GM12878 (cell line): ENCODE measurements around the gene MCM3AP. TPM values are rescaled to one million over a fixed set of nuclear protein-coding genes. Genes with fewer than 3 reads are reported as not detected.

ENCODE experiments used
- ATAC-seq: fragments of 200-7000 bp; cut with Tn5 transposase; 3 replicates; pipeline ENCODE4 v1.9.1; 2020; ENCODE audit warnings: mild to moderate bottlenecking, moderate library complexity
- BruUV-seq: library from RNA; stranded (reverse); fragments of 400-500 nt; replicated peaks from 2 replicates; lab custom pipeline; 2021; lab: Mats Ljungman, UMichigan
- CTCF ChIA-PET: fragments of 300-600 bp; sonication (Branson Sonifier 250); formaldehyde crosslinking; extraction: SDS; loops from one replicate; lab custom pipeline; 2021; ENCODE audit warnings: inconsistent platforms; lab: Yijun Ruan, JAX
- POLR2A ChIA-PET: fragments of 350-600 bp; formaldehyde crosslinking; extraction: SDS; loops from one replicate; lab custom pipeline; 2021; ENCODE audit warnings: inconsistent platforms; lab: Charles Lee
- RAD21 ChIA-PET: fragments of 300-600 bp; sonication (Branson Sonifier 250); formaldehyde crosslinking; loops from one replicate; lab custom pipeline; 2023; ENCODE audit warnings: antibody characterized with exemption; ENCODE audit not compliant: unreplicated experiment; lab: Charles Lee
- SMC1A ChIA-PET: fragments of 300-600 bp; sonication (Branson Sonifier 250); formaldehyde crosslinking; loops from one replicate; lab custom pipeline; 2023; ENCODE audit not compliant: unreplicated experiment, uncharacterized antibody; lab: Charles Lee
- DNase-seq: peaks from one replicate; pipeline ENCODE4 v3.0.0-alpha.2; 2011; ENCODE audit warnings: low read depth, low spot score
- FAIRE-seq: peaks from 3 replicates; lab custom pipeline; 2011; peaks lifted over from hg19 to GRCh38; lab: Jason Lieb, UNC
- H2AFZ ChIP-seq: 2 replicates; pipeline ENCODE4 v1.6.0; 2011; ENCODE audit warnings: low read depth, low read length, control low read depth; ENCODE audit not compliant: control insufficient read depth
- H3K27ac ChIP-seq: 2 replicates; pipeline ENCODE4 v1.5.1; 2011; ENCODE audit warnings: control low read depth; ENCODE audit not compliant: control insufficient read depth, insufficient read depth
- H3K27me3 ChIP-seq, 2 experiments: replicated peaks in 1 of 2; 2 replicates each; pipeline versions ENCODE4 v1.6.0 to v1.6.1; 2011; ENCODE audit warnings: low read length in 1 of 2; ENCODE audit not compliant: control insufficient read depth in 2 of 2, insufficient read depth in 2 of 2
- H3K36me3 ChIP-seq, 2 experiments: 2 replicates each; pipeline ENCODE4 v1.5.1; 2011; ENCODE audit warnings: low read length in 1 of 2; ENCODE audit not compliant: control insufficient read depth in 2 of 2, insufficient read depth in 2 of 2
- H3K4me1 ChIP-seq: 2 replicates; pipeline ENCODE4 v1.6.1; 2011; ENCODE audit warnings: mild to moderate bottlenecking, low read length, moderate library complexity, mixed read lengths; ENCODE audit not compliant: control insufficient read depth, insufficient read depth
- H3K4me2 ChIP-seq: 2 replicates; pipeline ENCODE4 v1.6.0; 2011; ENCODE audit warnings: control low read depth; ENCODE audit not compliant: control insufficient read depth, insufficient read depth
- H3K4me3 ChIP-seq: fragments of 200-600 bp; sonication (generic); 2 replicates; pipeline ENCODE4 v1.5.1; 2016
- H3K79me2 ChIP-seq: 2 replicates; pipeline ENCODE4 v1.6.0; 2011; ENCODE audit warnings: low read length; ENCODE audit not compliant: control insufficient read depth, insufficient read depth
- H3K9ac ChIP-seq: 2 replicates; pipeline ENCODE4 v1.8.0; 2011; ENCODE audit warnings: low read length, control low read depth, mixed read lengths; ENCODE audit not compliant: control insufficient read depth, insufficient read depth
- H3K9me3 ChIP-seq: replicated peaks from 3 replicates; pipeline ENCODE4 v1.5.1; 2011; ENCODE audit warnings: mild to moderate bottlenecking, low read length; ENCODE audit not compliant: control insufficient read depth, insufficient read depth
- H4K20me1 ChIP-seq: 2 replicates; pipeline ENCODE4 v1.6.0; 2011; ENCODE audit not compliant: control insufficient read depth, insufficient read depth
- ATF7 ChIP-seq: fragments of 450-650 bp; IDR thresholded peaks from 2 replicates; pipeline ENCODE4 v1.6.1; 2016; ENCODE audit warnings: low read depth, mild to moderate bottlenecking
- BRCA1 ChIP-seq: IDR thresholded peaks from 2 replicates; pipeline ENCODE4 v1.6.1; 2011; ENCODE audit warnings: low read depth, low read length, improper control_type of control experiment
- CHD2 ChIP-seq: IDR thresholded peaks from 2 replicates; pipeline ENCODE4 v1.6.1; 2011; ENCODE audit warnings: low read depth, low read length, improper control_type of control experiment, borderline replicate concordance
- EGR1 ChIP-seq, 2 experiments: IDR thresholded peaks; 1 replicate in 1 of 2; 2 replicates in 1 of 2; pipeline ENCODE4 v1.6.1; 2011 to 2012; ENCODE audit warnings: low read depth in 2 of 2, low read length in 2 of 2, borderline replicate concordance in 1 of 2, mild to moderate bottlenecking in 1 of 2, moderate library complexity in 1 of 2
- EZH2 ChIP-seq: IDR thresholded peaks from 2 replicates; pipeline ENCODE4 v1.6.1; 2012; ENCODE audit warnings: low read depth, mild to moderate bottlenecking, control low read depth, inconsistent platforms, low read length, borderline replicate concordance; ENCODE audit not compliant: control insufficient read depth
- MYB ChIP-seq: fragments of 150-350 bp; IDR thresholded peaks from 2 replicates; pipeline ENCODE4 v1.6.1; 2014; ENCODE audit warnings: mild to moderate bottlenecking, low read depth, low read length, borderline replicate concordance
- PML ChIP-seq: IDR thresholded peaks from 2 replicates; pipeline ENCODE4 v1.6.1; 2012; ENCODE audit warnings: low read length, inconsistent platforms
- POLR2AphosphoS2 ChIP-seq: IDR thresholded peaks from 2 replicates; pipeline ENCODE4 v1.6.1; 2011; ENCODE audit warnings: low read depth, mild to moderate bottlenecking, low read length, improper control_type of control experiment, moderate library complexity
- SRF ChIP-seq, 2 experiments: IDR thresholded peaks; 2 replicates each; pipeline ENCODE4 v1.6.1; 2011; ENCODE audit warnings: low read depth in 2 of 2, low read length in 2 of 2, mild to moderate bottlenecking in 1 of 2, moderate library complexity in 1 of 2
- ZNF217 ChIP-seq: fragments of 450-650 bp; IDR thresholded peaks from 2 replicates; pipeline ENCODE4 v1.6.1; 2017; ENCODE audit warnings: antibody characterized with exemption, mild to moderate bottlenecking
- WGBS: methylation state at CpG from one replicate; pipeline ENCODE4 v1.1.6; 2016; ENCODE audit warnings: low lambda C conversion rate; ENCODE audit not compliant: insufficient replicate concordance, insufficient coverage; ENCODE audit errors: missing lambda C conversion rate; 5-methylcytosine and 5-hydroxymethylcytosine counted together
- in situ Hi-C: fragments of 300-500 bp; cut with MboI; formaldehyde crosslinking; loops from 9 replicates; pipeline ENCODE4 v1.14.3; 2018; ENCODE audit warnings: mixed read lengths
- intact Hi-C: fragments of 100-400 bp; cut with micrococcal nuclease; formaldehyde crosslinking; loops from one replicate; pipeline ENCODE4 v1.14.2; 2022; ENCODE audit not compliant: unreplicated experiment
- polyA plus RNA-seq, 11 experiments: library from polyadenylated mRNA; depleted of rRNA in 4 of 11; unstranded in 6 of 11; stranded (reverse) in 5 of 11; fragments of >200 nt; fragmentation: Nextera tagmentation in 4 of 11; fragmentation: Illumina TruSeq in 1 of 11; extraction: Ambion mirVana in 4 of 11; extraction: Trizol in 1 of 11; gene quantifications; 1 replicate in 1 of 11; 2 replicates in 10 of 11; pipeline versions ENCODE4 v1.2.1 to v1.2.3, GENCODE V29; 2011 to 2016; ENCODE audit warnings: inconsistent platforms in 2 of 11, missing spikeins in 2 of 11, low read depth in 1 of 11
- total RNA-seq, 4 experiments: library from RNA; depleted of rRNA in 3 of 4; stranded (reverse); fragments of >200 nt in 3 of 4; fragmentation: Illumina TruSeq in 1 of 4; extraction: Trizol in 1 of 4; gene quantifications; 2 replicates each; pipeline versions ENCODE4 v1.2.1 to v1.2.3, GENCODE V29; 2013 to 2021
- TF ChIP-seq, protein P1 (sequence below): IDR thresholded peaks from 2 replicates; pipeline ENCODE4 v1.6.1; 2012; ENCODE audit warnings: low read length, inconsistent platforms
- TF ChIP-seq, protein P2 (sequence below): IDR thresholded peaks from 2 replicates; pipeline ENCODE4 v1.6.1; 2012; ENCODE audit warnings: improper control_type of control experiment, low read depth, low read length; ENCODE audit not compliant: insufficient replicate concordance

The MCM3AP gene
- total and polyA plus RNA-seq, 10 of the 15 experiments (the other 5 are each of a cell fraction or from before 2014, with no cell fraction given) = 6.1 to 95.7 (median 47.0) TPM

DNA sequence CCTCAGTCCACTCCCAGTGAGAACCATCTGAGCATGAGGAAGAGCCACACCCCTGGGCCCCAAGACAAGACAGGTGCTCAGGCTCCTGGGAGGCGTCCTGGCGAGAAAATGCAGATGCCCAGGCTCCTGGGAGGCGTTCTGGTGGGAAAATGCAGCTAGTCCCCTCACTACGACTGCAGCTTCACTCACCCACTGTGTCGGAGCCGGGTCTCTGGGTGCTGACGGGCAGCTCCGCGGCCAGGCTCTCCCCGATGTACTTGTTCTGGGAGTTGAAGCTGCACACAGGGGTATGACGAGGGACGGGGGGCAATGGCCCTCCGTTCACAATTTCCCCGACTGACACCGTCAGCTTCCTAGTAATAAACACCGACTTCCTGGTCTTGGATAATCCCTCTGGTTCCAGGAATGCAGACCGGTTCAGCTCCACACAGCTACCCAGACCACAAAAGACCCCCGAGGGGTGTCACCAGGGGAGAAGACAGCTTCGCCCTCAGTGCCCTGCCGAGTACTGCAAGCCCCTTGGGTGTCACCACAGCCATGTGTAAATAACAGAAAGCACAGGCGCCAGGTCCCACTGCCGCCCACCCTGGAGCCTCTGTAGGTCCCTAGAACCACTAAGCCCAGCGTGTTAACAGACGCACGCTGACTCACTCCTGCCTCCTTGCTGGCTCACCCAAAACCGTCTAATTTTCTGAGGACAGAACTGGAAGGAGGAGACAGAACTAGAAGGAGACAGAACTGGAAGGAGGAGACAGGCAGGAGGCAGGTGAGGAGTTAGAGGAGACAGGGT is 19.5 kb downstream of the MCM3AP start:
- ATAC-seq (no peak), DNase-seq (no peak), FAIRE-seq (no peak)
- WGBS = 91% methylated on average over 26 of the region's 26 CpGs
- H3K4me1 ChIP-seq = no peaks in the 10 kb centered on the region
- ChIA-PET CTCF (no interaction called here), SMC1A (no interaction called here), POLR2A (no interaction called here), RAD21 (no interaction called here)
- no peak overlapping the region for H3K27ac ChIP-seq
- no peak overlapping the region for H2AFZ ChIP-seq
- TF ChIP-seq, protein P1, sequence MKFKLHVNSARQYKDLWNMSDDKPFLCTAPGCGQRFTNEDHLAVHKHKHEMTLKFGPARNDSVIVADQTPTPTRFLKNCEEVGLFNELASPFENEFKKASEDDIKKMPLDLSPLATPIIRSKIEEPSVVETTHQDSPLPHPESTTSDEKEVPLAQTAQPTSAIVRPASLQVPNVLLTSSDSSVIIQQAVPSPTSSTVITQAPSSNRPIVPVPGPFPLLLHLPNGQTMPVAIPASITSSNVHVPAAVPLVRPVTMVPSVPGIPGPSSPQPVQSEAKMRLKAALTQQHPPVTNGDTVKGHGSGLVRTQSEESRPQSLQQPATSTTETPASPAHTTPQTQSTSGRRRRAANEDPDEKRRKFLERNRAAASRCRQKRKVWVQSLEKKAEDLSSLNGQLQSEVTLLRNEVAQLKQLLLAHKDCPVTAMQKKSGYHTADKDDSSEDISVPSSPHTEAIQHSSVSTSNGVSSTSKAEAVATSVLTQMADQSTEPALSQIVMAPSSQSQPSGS = no peak
- TF ChIP-seq PML (no peak), CHD2 (no peak), MYB (no peak), ATF7 (no peak), POLR2AphosphoS2 (no peak), ZNF217 (no peak), EGR1 (IDR thresholded peaks at IDR 0.05; ENCODE audit: borderline replicate concordance in 1 of 2, low read depth in 2 of 2, low read length in 2 of 2) (no peak), BRCA1 (no peak), SRF (IDR thresholded peaks at IDR 0.05; ENCODE audit: low read depth in 2 of 2, low read length in 2 of 2) (no peak), EZH2 (no peak)
- TF ChIP-seq, protein P2, sequence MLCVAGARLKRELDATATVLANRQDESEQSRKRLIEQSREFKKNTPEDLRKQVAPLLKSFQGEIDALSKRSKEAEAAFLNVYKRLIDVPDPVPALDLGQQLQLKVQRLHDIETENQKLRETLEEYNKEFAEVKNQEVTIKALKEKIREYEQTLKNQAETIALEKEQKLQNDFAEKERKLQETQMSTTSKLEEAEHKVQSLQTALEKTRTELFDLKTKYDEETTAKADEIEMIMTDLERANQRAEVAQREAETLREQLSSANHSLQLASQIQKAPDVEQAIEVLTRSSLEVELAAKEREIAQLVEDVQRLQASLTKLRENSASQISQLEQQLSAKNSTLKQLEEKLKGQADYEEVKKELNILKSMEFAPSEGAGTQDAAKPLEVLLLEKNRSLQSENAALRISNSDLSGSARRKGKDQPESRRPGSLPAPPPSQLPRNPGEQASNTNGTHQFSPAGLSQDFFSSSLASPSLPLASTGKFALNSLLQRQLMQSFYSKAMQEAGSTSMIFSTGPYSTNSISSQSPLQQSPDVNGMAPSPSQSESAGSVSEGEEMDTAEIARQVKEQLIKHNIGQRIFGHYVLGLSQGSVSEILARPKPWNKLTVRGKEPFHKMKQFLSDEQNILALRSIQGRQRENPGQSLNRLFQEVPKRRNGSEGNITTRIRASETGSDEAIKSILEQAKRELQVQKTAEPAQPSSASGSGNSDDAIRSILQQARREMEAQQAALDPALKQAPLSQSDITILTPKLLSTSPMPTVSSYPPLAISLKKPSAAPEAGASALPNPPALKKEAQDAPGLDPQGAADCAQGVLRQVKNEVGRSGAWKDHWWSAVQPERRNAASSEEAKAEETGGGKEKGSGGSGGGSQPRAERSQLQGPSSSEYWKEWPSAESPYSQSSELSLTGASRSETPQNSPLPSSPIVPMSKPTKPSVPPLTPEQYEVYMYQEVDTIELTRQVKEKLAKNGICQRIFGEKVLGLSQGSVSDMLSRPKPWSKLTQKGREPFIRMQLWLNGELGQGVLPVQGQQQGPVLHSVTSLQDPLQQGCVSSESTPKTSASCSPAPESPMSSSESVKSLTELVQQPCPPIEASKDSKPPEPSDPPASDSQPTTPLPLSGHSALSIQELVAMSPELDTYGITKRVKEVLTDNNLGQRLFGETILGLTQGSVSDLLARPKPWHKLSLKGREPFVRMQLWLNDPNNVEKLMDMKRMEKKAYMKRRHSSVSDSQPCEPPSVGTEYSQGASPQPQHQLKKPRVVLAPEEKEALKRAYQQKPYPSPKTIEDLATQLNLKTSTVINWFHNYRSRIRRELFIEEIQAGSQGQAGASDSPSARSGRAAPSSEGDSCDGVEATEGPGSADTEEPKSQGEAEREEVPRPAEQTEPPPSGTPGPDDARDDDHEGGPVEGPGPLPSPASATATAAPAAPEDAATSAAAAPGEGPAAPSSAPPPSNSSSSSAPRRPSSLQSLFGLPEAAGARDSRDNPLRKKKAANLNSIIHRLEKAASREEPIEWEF = no peak
- in situ Hi-C loops = no loop called here
- H3K36me3 ChIP-seq = peaks cover 13 to 29% of the 10 kb centered on the region in 2 experiments
- H3K9ac ChIP-seq = no peak overlapping the region
- BruUV-seq = no TSS peak
- H3K4me2 ChIP-seq = no peak overlapping the region
- no peaks in the 10 kb centered on the region for H3K79me2 ChIP-seq
- intact Hi-C loops = no loop called here
- H3K4me3 ChIP-seq = no peak overlapping the region
- H4K20me1 ChIP-seq = no peaks in the 10 kb centered on the region
- H3K9me3 ChIP-seq = no peaks in the 10 kb centered on the region
- no peaks in the 10 kb centered on the region for H3K27me3 ChIP-seq
